Ovary (tissue), 9 donors: ENCODE results near the gene CAPN9. TPM values are rescaled to one million over a fixed set of nuclear protein-coding genes. Genes with fewer than 3 reads are reported as not detected.

Source experiments
- DNase-seq, 5 donors: peaks; one replicate each; pipeline ENCODE4 v3.0.0-alpha.2; 2019 to 2020
- H3K27ac ChIP-seq, 2 donors: fragments of 200-600 bp; one replicate each; pipeline versions ENCODE4 v1.5.1 to v1.8.0; 2019 to 2022
- H3K27me3 ChIP-seq: fragments of 200-600 bp; one replicate; pipeline ENCODE4 v1.8.0; 2022
- H3K36me3 ChIP-seq: fragments of 200-600 bp; sonication (generic); one replicate; pipeline ENCODE4 v1.5.1; 2019
- H3K4me1 ChIP-seq: one replicate; pipeline ENCODE4 v1.8.1; 2013; ENCODE audit warnings: mild to moderate bottlenecking, moderate library complexity; ENCODE audit not compliant: insufficient read depth
- H3K4me3 ChIP-seq: fragments of 200-600 bp; sonication (generic); one replicate; pipeline ENCODE4 v1.5.1; 2017
- H3K9me3 ChIP-seq, 2 donors: fragments of 200-600 bp in 1 of 2; sonication (generic) in 1 of 2; one replicate each; pipeline versions ENCODE4 v1.5.1 to v1.8.1; 2013 to 2019; ENCODE audit warnings: mild to moderate bottlenecking in 1 of 2, moderate library complexity in 1 of 2
- EP300 ChIP-seq: sonication (generic); formaldehyde crosslinking; IDR thresholded peaks from one replicate; pipeline ENCODE4 v1.6.1; 2017; ENCODE audit warnings: antibody characterized with exemption
- POLR2A ChIP-seq: fragments of 450-650 bp; IDR thresholded peaks from one replicate; pipeline ENCODE4 v1.6.1; 2017; ENCODE audit warnings: antibody characterized with exemption, mild to moderate bottlenecking, moderate library complexity
- WGBS, 3 donors: extraction: QIAGEN DNeasy Blood & Tissue Kit in 1 of 3; methylation state at CpG; one replicate each; pipeline versions ENCODE4 v1.1.5 to v1.1.7; 2013 to 2017; 5-methylcytosine and 5-hydroxymethylcytosine counted together
- intact Hi-C, 4 donors: fragments of 100-400 bp; cut with DNase I; formaldehyde crosslinking; loops; one replicate each; pipeline versions ENCODE4 v1.11.0 to v1.15.1; 2022 to 2023
- polyA plus RNA-seq, 2 donors: library from polyadenylated mRNA; stranded (reverse); fragments of 200-250 nt in 1 of 2; fragments of 350-450 nt in 1 of 2; fragmentation: Illumina TruSeq in 1 of 2; extraction: RNeasy Lipid Tissue Mini Kit (QIAGEN cat#74804) in 1 of 2; gene quantifications; one replicate each; pipeline ENCODE4 v1.2.3, GENCODE V29; 2013 to 2014
- total RNA-seq, 7 donors: library from RNA; depleted of rRNA in 2 of 7; stranded (reverse); fragments of >200 nt in 2 of 7; fragmentation: NEBNext Ultra II Directional in 3 of 7; extraction: Animal tissue kit (Norgen Biotek cat#: 25700) in 3 of 7; gene quantifications; one replicate each; pipeline versions ENCODE4 v1.1.0 to v1.2.4, GENCODE V29; 2016 to 2023
- TF ChIP-seq, protein P1 (sequence below), 3 donors: fragments of 450-650 bp in 2 of 3; fragments of 200-600 bp in 1 of 3; IDR thresholded peaks; one replicate each; pipeline versions ENCODE4 v1.5.1 to v1.8.0; 2016 to 2022; ENCODE audit warnings: antibody characterized with exemption in 3 of 3, mild to moderate bottlenecking in 1 of 3
- donor health status: DM: no; HTN: no; CAD: no; lungs with moderate emphysema.
- donor health status: DM: no; HTN: no; CAD: no.
- donor health status: Bipolar disorder and iron deficiency.
- donor health status: DM: yes; HTN: yes; CAD: no.
- donor health status: DM: no; HTN: no; CAD: no.
- donor health status: DM: yes; HTN: yes; CAD: no.

The CAPN9 gene
- total and polyA plus RNA-seq, 9 donors: 0.08 to 2.5 (median 0.29) TPM; not detected in 1

DNA sequence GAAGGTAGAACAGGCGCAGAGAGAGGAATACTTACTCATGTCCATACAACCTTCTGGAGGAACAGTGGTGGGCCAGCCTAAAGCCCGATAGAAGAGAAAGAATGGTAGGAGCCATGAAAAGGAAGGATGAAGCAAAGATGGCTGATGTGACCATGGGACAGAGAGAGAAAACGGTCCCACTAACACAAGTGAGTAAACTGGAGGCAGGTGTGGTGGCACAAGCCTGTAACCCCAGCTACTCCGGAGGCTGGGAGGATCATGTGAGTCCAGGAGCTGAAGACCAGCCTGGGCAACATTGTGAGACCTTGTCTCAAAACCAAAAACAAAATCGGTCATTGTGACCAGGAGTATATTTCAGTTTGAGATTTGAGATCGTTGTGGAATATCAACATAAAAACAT, 71.7 kb downstream of the CAPN9 start:
- no peaks in the 10 kb centered on the region for H3K9me3 ChIP-seq
- H3K4me1 ChIP-seq: no peaks in the 10 kb centered on the region
- no peaks in the 10 kb centered on the region for H3K36me3 ChIP-seq
- intact Hi-C loops: no loop called here
- no peaks in the 10 kb centered on the region for H3K27me3 ChIP-seq
- no peak overlapping the region for H3K27ac ChIP-seq
- TF ChIP-seq, protein P1, sequence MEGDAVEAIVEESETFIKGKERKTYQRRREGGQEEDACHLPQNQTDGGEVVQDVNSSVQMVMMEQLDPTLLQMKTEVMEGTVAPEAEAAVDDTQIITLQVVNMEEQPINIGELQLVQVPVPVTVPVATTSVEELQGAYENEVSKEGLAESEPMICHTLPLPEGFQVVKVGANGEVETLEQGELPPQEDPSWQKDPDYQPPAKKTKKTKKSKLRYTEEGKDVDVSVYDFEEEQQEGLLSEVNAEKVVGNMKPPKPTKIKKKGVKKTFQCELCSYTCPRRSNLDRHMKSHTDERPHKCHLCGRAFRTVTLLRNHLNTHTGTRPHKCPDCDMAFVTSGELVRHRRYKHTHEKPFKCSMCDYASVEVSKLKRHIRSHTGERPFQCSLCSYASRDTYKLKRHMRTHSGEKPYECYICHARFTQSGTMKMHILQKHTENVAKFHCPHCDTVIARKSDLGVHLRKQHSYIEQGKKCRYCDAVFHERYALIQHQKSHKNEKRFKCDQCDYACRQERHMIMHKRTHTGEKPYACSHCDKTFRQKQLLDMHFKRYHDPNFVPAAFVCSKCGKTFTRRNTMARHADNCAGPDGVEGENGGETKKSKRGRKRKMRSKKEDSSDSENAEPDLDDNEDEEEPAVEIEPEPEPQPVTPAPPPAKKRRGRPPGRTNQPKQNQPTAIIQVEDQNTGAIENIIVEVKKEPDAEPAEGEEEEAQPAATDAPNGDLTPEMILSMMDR (IDR thresholded peaks at IDR 0.05): no peak
- no peak for TF ChIP-seq EP300
- TF ChIP-seq POLR2A: no peak
- DNase-seq: no peak
- 77 to 80% (median 77%) methylated on average over 6 of the region's 6 CpGs for WGBS, 3 donors
- no peak overlapping the region for H3K4me3 ChIP-seq

DNA sequence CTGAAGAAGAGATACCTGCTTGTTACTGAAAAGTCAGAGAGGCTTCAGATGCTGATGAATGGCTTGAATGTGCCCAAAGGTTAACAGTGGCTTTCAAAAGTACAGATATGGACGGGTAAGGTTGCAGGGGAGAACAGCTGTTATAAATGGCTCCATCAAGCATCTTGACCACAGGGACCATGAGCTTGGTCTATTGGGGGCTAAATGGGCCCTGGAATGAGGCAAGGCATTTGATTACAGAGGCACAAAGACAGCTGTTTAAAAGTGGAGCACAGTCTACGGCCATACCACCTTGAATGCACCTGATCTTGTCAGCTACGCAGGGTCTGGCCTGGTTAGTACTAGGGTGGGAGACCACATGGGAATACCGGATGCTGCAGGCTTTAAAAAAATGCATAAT, 72.8 kb downstream of the CAPN9 start:
- Histone ChIP-seq H3K36me3 (no peaks in the 10 kb centered on the region), H3K4me1 (peaks cover 4% of the 10 kb centered on the region), H3K9me3 (no peaks in the 10 kb centered on the region), H3K27ac (no peak overlapping the region), H3K27me3 (no peaks in the 10 kb centered on the region), H3K4me3 (no peak overlapping the region)
- no peak for DNase-seq
- 91 to 94% (median 94%) methylated on average over 4 of the region's 4 CpGs for WGBS, 3 donors
- intact Hi-C loops: no loop called here
- no peak for TF ChIP-seq POLR2A
- no peak for TF ChIP-seq EP300
- TF ChIP-seq, protein P1 (IDR thresholded peaks at IDR 0.05): no peak

DNA sequence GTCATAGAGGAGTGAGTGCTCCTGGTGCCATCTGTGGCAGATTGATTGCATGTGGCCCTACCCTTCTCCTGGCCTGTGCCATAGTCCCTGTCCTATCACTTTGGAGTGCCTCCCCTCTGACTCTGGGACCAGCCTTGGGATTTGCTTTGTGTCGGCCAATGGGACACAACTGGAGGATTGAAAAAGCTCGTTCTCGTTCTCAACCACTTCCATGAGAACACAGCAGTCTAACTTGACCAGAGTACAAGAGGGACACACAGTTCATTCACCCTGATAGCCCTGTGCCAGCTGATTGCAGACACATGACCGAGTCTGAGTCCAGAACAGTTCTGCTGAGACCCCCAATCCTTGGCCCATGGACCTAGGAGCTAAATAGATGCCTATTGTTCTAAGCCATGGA, 73.4 kb downstream of the CAPN9 start:
- H3K4me3 ChIP-seq: no peak overlapping the region
- WGBS, 3 donors: 93 to 96% (median 95%) methylated on average over 4 of the region's 4 CpGs
- peaks cover 4% of the 10 kb centered on the region for H3K4me1 ChIP-seq
- intact Hi-C loops: no loop called here
- no peaks in the 10 kb centered on the region for H3K27me3 ChIP-seq
- no peaks in the 10 kb centered on the region for H3K36me3 ChIP-seq
- H3K9me3 ChIP-seq: no peaks in the 10 kb centered on the region
- no peak for DNase-seq
- TF ChIP-seq POLR2A (no peak), EP300 (no peak)
- TF ChIP-seq, protein P1 (IDR thresholded peaks at IDR 0.05): no peak
- no peak overlapping the region for H3K27ac ChIP-seq

DNA sequence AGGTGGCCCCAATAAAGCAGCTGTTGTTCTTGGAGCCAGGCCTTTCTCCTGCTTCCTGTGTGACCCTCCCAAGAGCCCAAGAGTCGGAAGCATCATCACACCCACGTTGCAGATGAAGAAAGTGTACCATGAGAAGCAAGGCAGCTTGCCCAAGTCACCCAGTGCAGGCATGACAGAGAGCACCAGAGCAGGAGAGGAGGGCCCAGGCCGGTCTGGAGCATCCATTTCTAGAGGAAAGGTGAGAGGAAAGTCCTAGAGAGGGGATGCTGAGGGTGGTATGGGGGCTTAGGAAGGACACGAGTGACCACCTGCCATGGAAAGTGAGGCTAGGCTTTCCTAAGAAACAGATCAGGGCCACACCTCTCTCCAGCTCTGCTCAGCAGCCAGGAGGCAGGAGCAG, 74.2 kb downstream of the CAPN9 start:
- Histone ChIP-seq H3K27ac (no peak overlapping the region), H3K9me3 (no peaks in the 10 kb centered on the region), H3K36me3 (no peaks in the 10 kb centered on the region), H3K27me3 (no peaks in the 10 kb centered on the region), H3K4me3 (no peak overlapping the region), H3K4me1 (peaks cover 6% of the 10 kb centered on the region)
- TF ChIP-seq, protein P1 (IDR thresholded peaks at IDR 0.05): no peak
- no peak for TF ChIP-seq EP300
- TF ChIP-seq POLR2A: no peak
- no peak for DNase-seq
- intact Hi-C loops: no loop called here
- 72 to 84% (median 77%) methylated on average over 4 of the region's 4 CpGs for WGBS, 3 donors
